Neural progenitor cell (in vitro differentiated cells): ENCODE results near the gene GLIS2. TPM values are rescaled to one million over a fixed set of nuclear protein-coding genes. Genes with fewer than 3 reads are reported as not detected.
A peak's percentile ranks its signal among the peaks of the same experiment; 100 is the strongest.

Experiments
- DNase-seq: peaks from one replicate; pipeline ENCODE4 v3.0.0-alpha.2; 2016; ENCODE audit warnings: low spot score
- H2AFZ ChIP-seq: fragments of 200-600 bp; sonication (generic); replicated peaks from 2 replicates; pipeline ENCODE4 v1.6.1; 2016; ENCODE audit warnings: antibody characterized with exemption
- H3F3A ChIP-seq: fragments of 200-600 bp; sonication (generic); 2 replicates; pipeline ENCODE4 v1.6.1; 2016; ENCODE audit warnings: antibody characterized with exemption, low read depth
- H3K27ac ChIP-seq: fragments of 200-600 bp; sonication (generic); 2 replicates; pipeline ENCODE4 v1.5.1; 2016; ENCODE audit warnings: mild to moderate bottlenecking
- H3K27me3 ChIP-seq: fragments of 200-600 bp; sonication (generic); 2 replicates; pipeline ENCODE4 v1.6.1; 2016; ENCODE audit warnings: mild to moderate bottlenecking, moderate library complexity
- H3K36me3 ChIP-seq: fragments of 200-600 bp; sonication (generic); 2 replicates; pipeline ENCODE4 v1.5.1; 2016
- H3K4me1 ChIP-seq: fragments of 200-600 bp; sonication (generic); 2 replicates; pipeline ENCODE4 v1.6.1; 2016; ENCODE audit warnings: mixed run types
- H3K4me2 ChIP-seq: fragments of 200-600 bp; sonication (generic); 2 replicates; pipeline ENCODE4 v1.6.1; 2016
- H3K4me3 ChIP-seq: fragments of 200-600 bp; sonication (generic); 2 replicates; pipeline ENCODE4 v1.5.1; 2016
- H3K79me2 ChIP-seq: fragments of 200-600 bp; sonication (generic); 2 replicates; pipeline ENCODE4 v1.6.1; 2016; ENCODE audit warnings: low read depth
- H3K9ac ChIP-seq: fragments of 200-600 bp; sonication (generic); 2 replicates; pipeline ENCODE4 v1.6.1; 2016
- H3K9me3 ChIP-seq: fragments of 200-600 bp; sonication (generic); 2 replicates; pipeline ENCODE4 v1.5.1; 2016; ENCODE audit warnings: low read depth
- H4K20me1 ChIP-seq: fragments of 200-600 bp; sonication (generic); 2 replicates; pipeline ENCODE4 v1.6.1; 2016; ENCODE audit warnings: low read depth
- H3K27ac Mint-ChIP-seq: 3 replicates; pipeline ENCODE4 v1.8.0; 2021; ENCODE audit warnings: mixed read lengths
- H3K27me3 Mint-ChIP-seq: 2 replicates; pipeline ENCODE4 v1.8.0; 2022; ENCODE audit warnings: low read depth, mild to moderate bottlenecking, inconsistent platforms, moderate library complexity, mixed read lengths; ENCODE audit not compliant: insufficient read depth
- H3K36me3 Mint-ChIP-seq: 3 replicates; pipeline ENCODE4 v1.8.0; 2021; ENCODE audit warnings: mixed read lengths
- H3K4me1 Mint-ChIP-seq: 3 replicates; pipeline ENCODE4 v1.8.0; 2021; ENCODE audit warnings: mixed read lengths
- H3K4me3 Mint-ChIP-seq: 3 replicates; pipeline ENCODE4 v1.8.0; 2021; ENCODE audit warnings: mild to moderate bottlenecking, moderate library complexity, mixed read lengths
- H3K9me3 Mint-ChIP-seq: 3 replicates; pipeline ENCODE4 v1.8.0; 2020; ENCODE audit warnings: mixed read lengths
- EZH2 ChIP-seq: fragments of 200-600 bp; sonication (generic); IDR thresholded peaks from 2 replicates; pipeline ENCODE4 v1.6.1; 2017; ENCODE audit warnings: antibody characterized with exemption, mild to moderate bottlenecking, moderate library complexity
- EZH2phosphoT487 ChIP-seq: fragments of 200-600 bp; sonication (generic); IDR thresholded peaks from 2 replicates; pipeline ENCODE4 v1.6.1; 2017; ENCODE audit warnings: antibody characterized with exemption
- total RNA-seq: library from RNA; depleted of rRNA; stranded (reverse); fragments of >200 nt; gene quantifications from 2 replicates; pipeline ENCODE4 v1.2.3, GENCODE V29; 2015; ENCODE audit warnings: low replicate concordance
- TF ChIP-seq, protein P1 (sequence below): fragments of 200-600 bp; sonication (generic); IDR thresholded peaks from 2 replicates; pipeline ENCODE4 v1.5.1; 2017; ENCODE audit warnings: antibody characterized with exemption, mild to moderate bottlenecking

GLIS2 gene
- total RNA-seq, 1 donor from 2014 or later, result 0.15 TPM

DNA sequence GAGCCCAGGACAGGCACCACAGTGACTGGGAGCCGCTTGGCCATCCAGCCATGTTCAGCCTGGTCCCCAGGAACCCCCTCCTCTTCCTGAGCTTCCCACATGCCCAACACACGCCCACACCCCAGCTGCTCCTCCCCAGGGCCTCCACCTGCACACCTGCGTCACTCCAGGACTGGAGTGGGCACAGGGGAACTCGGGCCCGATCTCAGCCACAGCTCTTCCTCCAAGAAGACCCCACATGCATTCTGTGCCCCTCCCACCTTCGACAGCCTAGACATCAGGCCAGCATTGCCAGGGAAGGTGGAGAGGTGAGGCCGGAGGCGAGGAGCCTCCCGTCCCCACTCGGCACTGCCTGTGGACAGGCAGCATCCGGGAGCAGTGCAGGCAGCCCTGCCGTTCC lies 49.7 kb downstream of the GLIS2 start:
- Histone ChIP-seq H3F3A (no peaks in the 10 kb centered on the region), H3K9me3 (no peaks in the 10 kb centered on the region), H3K27me3 (no peaks in the 10 kb centered on the region), H3K4me2 (no peak overlapping the region), H3K4me1 (no peaks in the 10 kb centered on the region), H2AFZ (no peak overlapping the region), H3K79me2 (no peaks in the 10 kb centered on the region), H3K9ac (no peak overlapping the region), H3K36me3 (no peaks in the 10 kb centered on the region), H4K20me1 (peaks cover 3% of the 10 kb centered on the region), H3K27ac (no peak overlapping the region), H3K4me3 (no peak overlapping the region)
- Mint-ChIP-seq H3K27ac (peak overlapping the region; percentile 63), H3K4me3 (no peak overlapping the region), H3K27me3 (peaks cover 8% of the 10 kb centered on the region), H3K36me3 (peaks cover 2% of the 10 kb centered on the region), H3K4me1 (peaks cover 11% of the 10 kb centered on the region), H3K9me3 (no peaks in the 10 kb centered on the region)
- TF ChIP-seq EZH2phosphoT487 (no peak), EZH2 (no peak)
- TF ChIP-seq, protein P1, sequence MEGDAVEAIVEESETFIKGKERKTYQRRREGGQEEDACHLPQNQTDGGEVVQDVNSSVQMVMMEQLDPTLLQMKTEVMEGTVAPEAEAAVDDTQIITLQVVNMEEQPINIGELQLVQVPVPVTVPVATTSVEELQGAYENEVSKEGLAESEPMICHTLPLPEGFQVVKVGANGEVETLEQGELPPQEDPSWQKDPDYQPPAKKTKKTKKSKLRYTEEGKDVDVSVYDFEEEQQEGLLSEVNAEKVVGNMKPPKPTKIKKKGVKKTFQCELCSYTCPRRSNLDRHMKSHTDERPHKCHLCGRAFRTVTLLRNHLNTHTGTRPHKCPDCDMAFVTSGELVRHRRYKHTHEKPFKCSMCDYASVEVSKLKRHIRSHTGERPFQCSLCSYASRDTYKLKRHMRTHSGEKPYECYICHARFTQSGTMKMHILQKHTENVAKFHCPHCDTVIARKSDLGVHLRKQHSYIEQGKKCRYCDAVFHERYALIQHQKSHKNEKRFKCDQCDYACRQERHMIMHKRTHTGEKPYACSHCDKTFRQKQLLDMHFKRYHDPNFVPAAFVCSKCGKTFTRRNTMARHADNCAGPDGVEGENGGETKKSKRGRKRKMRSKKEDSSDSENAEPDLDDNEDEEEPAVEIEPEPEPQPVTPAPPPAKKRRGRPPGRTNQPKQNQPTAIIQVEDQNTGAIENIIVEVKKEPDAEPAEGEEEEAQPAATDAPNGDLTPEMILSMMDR, result no peak
- DNase-seq, result no peak

GRCh38 chr16:4366016-4366415 lies 50.1 kb downstream of the GLIS2 start:
- Mint-ChIP-seq H3K27ac (peak overlapping the region; percentile 63), H3K4me3 (no peak overlapping the region), H3K27me3 (peaks cover 8% of the 10 kb centered on the region), H3K4me1 (peaks cover 13% of the 10 kb centered on the region), H3K36me3 (peaks cover 2% of the 10 kb centered on the region), H3K9me3 (no peaks in the 10 kb centered on the region)
- TF ChIP-seq, protein P1, result no peak
- TF ChIP-seq EZH2 (no peak), EZH2phosphoT487 (no peak)
- peaks cover 3% of the 10 kb centered on the region for H4K20me1 ChIP-seq
- no peak overlapping the region for H3K27ac ChIP-seq
- H3K4me2 ChIP-seq, result no peak overlapping the region
- DNase-seq, result no peak
- no peaks in the 10 kb centered on the region for H3K79me2 ChIP-seq
- no peak overlapping the region for H3K4me3 ChIP-seq
- H3K4me1 ChIP-seq, result no peaks in the 10 kb centered on the region
- H3K36me3 ChIP-seq, result no peaks in the 10 kb centered on the region
- H3F3A ChIP-seq, result peaks cover under 1% of the 10 kb centered on the region
- no peak overlapping the region for H2AFZ ChIP-seq
- no peak overlapping the region for H3K9ac ChIP-seq
- no peaks in the 10 kb centered on the region for H3K9me3 ChIP-seq
- H3K27me3 ChIP-seq, result no peaks in the 10 kb centered on the region

GRCh38 chr16:4367393-4367856 lies 51.6 kb downstream of the GLIS2 start:
- no peaks in the 10 kb centered on the region for H3K9me3 ChIP-seq
- TF ChIP-seq, protein P1, result no peak
- TF ChIP-seq EZH2phosphoT487 (no peak), EZH2 (no peak)
- H3K4me3 ChIP-seq, result no peak overlapping the region
- H3K4me1 ChIP-seq, result peaks cover 7% of the 10 kb centered on the region
- no peak overlapping the region for H3K27ac ChIP-seq
- H3K36me3 ChIP-seq, result no peaks in the 10 kb centered on the region
- Mint-ChIP-seq H3K4me1 (peaks cover 17% of the 10 kb centered on the region), H3K27me3 (peaks cover 8% of the 10 kb centered on the region), H3K4me3 (no peak overlapping the region), H3K9me3 (no peaks in the 10 kb centered on the region), H3K36me3 (peaks cover 2% of the 10 kb centered on the region), H3K27ac (no peak overlapping the region)
- no peak overlapping the region for H3K4me2 ChIP-seq
- H3K27me3 ChIP-seq, result peaks cover 4% of the 10 kb centered on the region
- H2AFZ ChIP-seq, result no peak overlapping the region
- no peak overlapping the region for H3K9ac ChIP-seq
- no peaks in the 10 kb centered on the region for H3K79me2 ChIP-seq
- no peak for DNase-seq
- peaks cover 5% of the 10 kb centered on the region for H3F3A ChIP-seq
- peaks cover 7% of the 10 kb centered on the region for H4K20me1 ChIP-seq
